Measurements from ENCODE around the gene SEMA6B.
A peak's percentile ranks its signal among the peaks of the same experiment; 100 is the strongest.

DNA sequence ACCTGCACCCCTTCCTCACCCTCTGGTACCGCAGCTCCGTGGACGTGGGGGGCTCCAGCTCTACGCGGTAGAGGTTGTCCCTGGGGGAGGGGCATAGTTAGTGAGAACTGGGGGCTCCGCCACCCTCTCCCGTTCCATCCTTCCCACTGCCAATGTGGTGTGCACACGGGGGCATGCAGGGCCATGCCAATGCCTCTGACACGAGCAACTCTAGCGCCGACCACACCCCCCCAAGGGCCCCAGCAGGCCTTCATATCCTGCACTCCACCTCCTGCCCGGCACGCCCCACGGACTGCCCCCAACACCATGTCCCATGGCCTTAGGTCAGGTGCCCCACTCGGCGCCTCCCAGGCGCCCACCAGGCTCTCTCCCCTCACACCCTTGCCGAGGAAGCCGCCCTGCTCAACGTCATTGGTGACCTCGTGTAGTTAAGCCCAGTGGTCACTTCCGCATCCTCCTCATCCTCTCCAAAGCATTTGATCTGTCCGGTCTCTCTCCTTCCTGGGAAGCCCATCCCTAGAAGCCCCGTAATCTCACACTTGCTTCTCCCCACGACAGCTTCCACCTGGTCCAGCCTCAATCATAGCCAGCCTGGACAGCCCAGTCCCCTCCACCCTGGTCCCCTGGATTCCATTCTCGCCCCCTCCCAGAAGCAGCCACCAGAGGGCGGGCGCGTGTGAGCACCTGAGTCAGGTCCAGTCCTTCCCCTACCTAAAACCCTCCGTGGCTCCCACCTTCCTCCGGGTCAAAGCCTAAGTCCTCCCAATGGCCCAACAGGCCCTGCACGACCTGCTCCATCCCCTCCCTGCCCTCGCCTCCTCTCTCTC lies 2.1 kb downstream of the SEMA6B start:
- TF ChIP-seq EZH2phosphoT487 (IDR thresholded peaks at IDR 0.05; ENCODE audit: low read depth): no peak
- TF ChIP-seq, protein P1, sequence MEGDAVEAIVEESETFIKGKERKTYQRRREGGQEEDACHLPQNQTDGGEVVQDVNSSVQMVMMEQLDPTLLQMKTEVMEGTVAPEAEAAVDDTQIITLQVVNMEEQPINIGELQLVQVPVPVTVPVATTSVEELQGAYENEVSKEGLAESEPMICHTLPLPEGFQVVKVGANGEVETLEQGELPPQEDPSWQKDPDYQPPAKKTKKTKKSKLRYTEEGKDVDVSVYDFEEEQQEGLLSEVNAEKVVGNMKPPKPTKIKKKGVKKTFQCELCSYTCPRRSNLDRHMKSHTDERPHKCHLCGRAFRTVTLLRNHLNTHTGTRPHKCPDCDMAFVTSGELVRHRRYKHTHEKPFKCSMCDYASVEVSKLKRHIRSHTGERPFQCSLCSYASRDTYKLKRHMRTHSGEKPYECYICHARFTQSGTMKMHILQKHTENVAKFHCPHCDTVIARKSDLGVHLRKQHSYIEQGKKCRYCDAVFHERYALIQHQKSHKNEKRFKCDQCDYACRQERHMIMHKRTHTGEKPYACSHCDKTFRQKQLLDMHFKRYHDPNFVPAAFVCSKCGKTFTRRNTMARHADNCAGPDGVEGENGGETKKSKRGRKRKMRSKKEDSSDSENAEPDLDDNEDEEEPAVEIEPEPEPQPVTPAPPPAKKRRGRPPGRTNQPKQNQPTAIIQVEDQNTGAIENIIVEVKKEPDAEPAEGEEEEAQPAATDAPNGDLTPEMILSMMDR (IDR thresholded peaks at IDR 0.05; ENCODE audit: low read depth, low read length): peak; percentile 35
